ENCODE results near the gene KIF26B.

- TF ChIP-seq YY1 (IDR thresholded peaks at IDR 0.05; ENCODE audit: low read depth, low read length): no peak
- TF ChIP-seq MXI1 (IDR thresholded peaks at IDR 0.05; ENCODE audit: low read depth, low read length): no peak
- TF ChIP-seq BHLHE40 (IDR thresholded peaks at IDR 0.05; ENCODE audit: borderline replicate concordance in 1 of 2, low read depth in 2 of 2, low read length in 1 of 2): no peak
- TF ChIP-seq E4F1 (IDR thresholded peaks at IDR 0.05; ENCODE audit: borderline replicate concordance, partially characterized antibody): no peak
- no peak for TF ChIP-seq CTCF (IDR thresholded peaks at IDR 0.05 in 2 of 3, conservative IDR thresholded peaks at IDR 0.05 in 1 of 3; ENCODE audit: control insufficient read depth in 2 of 3, extremely low read depth in 1 of 3, insufficient read depth in 1 of 3, low read depth in 3 of 3, low read length in 3 of 3)
- no peak for TF ChIP-seq CEBPZ (IDR thresholded peaks at IDR 0.05; ENCODE audit: low read depth, low read length)
- no peak for TF ChIP-seq SMC3 (IDR thresholded peaks at IDR 0.05; ENCODE audit: borderline replicate concordance, low read length)
- TF ChIP-seq POU2F2 (IDR thresholded peaks at IDR 0.05; ENCODE audit: borderline replicate concordance, low read depth, low read length): no peak
These were observed 193.8 kb downstream of the KIF26B start for GRCh38 chr1:245348626-245349025.
